H9 (cell line): ENCODE data around the gene STAT2. TPM values are rescaled to one million over a fixed set of nuclear protein-coding genes. Genes with fewer than 3 reads are reported as not detected.

Experiments
- DNase-seq: peaks from one replicate; pipeline ENCODE4 v3.0.0-alpha.2; 2017
- H2AFZ ChIP-seq: one replicate; pipeline ENCODE4 v1.6.1; 2013; ENCODE audit warnings: mild to moderate bottlenecking, low read length, control low read depth, moderate library complexity
- H2AK5ac ChIP-seq: 2 replicates; pipeline ENCODE4 v1.6.1; 2013; ENCODE audit warnings: low read length, control low read depth, mixed read lengths; ENCODE audit not compliant: insufficient read length
- H2BK120ac ChIP-seq: one replicate; pipeline ENCODE4 v1.6.1; 2013; ENCODE audit warnings: low read depth, mild to moderate bottlenecking, low read length, control low read depth, inconsistent platforms; ENCODE audit not compliant: poor library complexity, severe bottlenecking
- H2BK12ac ChIP-seq: 2 replicates; pipeline ENCODE4 v1.6.1; 2013; ENCODE audit warnings: low read length, control low read depth, mixed read lengths, low read depth; ENCODE audit not compliant: insufficient read length
- H2BK15ac ChIP-seq: 2 replicates; pipeline ENCODE4 v1.6.1; 2013; ENCODE audit warnings: low read depth, low read length, control low read depth
- H2BK20ac ChIP-seq: one replicate; pipeline ENCODE4 v1.6.1; 2013; ENCODE audit warnings: low read depth, mild to moderate bottlenecking, low read length, control low read depth, inconsistent platforms; ENCODE audit not compliant: poor library complexity, severe bottlenecking
- H2BK5ac ChIP-seq: 2 replicates; pipeline ENCODE4 v1.6.1; 2013; ENCODE audit warnings: low read length, control low read depth, mixed read lengths; ENCODE audit not compliant: insufficient read length
- H3K14ac ChIP-seq: 2 replicates; pipeline ENCODE4 v1.6.1; 2013; ENCODE audit warnings: low read length, control low read depth; ENCODE audit not compliant: insufficient read depth
- H3K18ac ChIP-seq: 2 replicates; pipeline ENCODE4 v1.6.1; 2013; ENCODE audit warnings: low read depth, mild to moderate bottlenecking, mixed read lengths, low read length, control low read depth; ENCODE audit not compliant: insufficient read length
- H3K23ac ChIP-seq: 2 replicates; pipeline ENCODE4 v1.6.1; 2013; ENCODE audit warnings: low read length, control low read depth, mixed read lengths, low read depth; ENCODE audit not compliant: insufficient read length
- H3K23me2 ChIP-seq: 2 replicates; pipeline ENCODE4 v1.6.1; 2013; ENCODE audit warnings: low read depth, mild to moderate bottlenecking, mixed read lengths, low read length, control low read depth; ENCODE audit not compliant: insufficient read length, poor library complexity, severe bottlenecking
- H3K27ac ChIP-seq: 2 replicates; pipeline ENCODE4 v1.5.1; 2013; ENCODE audit warnings: low read length, control low read depth, mixed read lengths, low read depth; ENCODE audit not compliant: insufficient read length
- H3K27me3 ChIP-seq: 2 replicates; pipeline ENCODE4 v1.6.1; 2013; ENCODE audit warnings: low read length, control low read depth, inconsistent platforms; ENCODE audit not compliant: insufficient read depth
- H3K4ac ChIP-seq: 2 replicates; pipeline ENCODE4 v1.6.1; 2013; ENCODE audit warnings: low read depth, mild to moderate bottlenecking, control low read depth, inconsistent platforms, low read length, moderate library complexity
- H3K4me1 ChIP-seq: 2 replicates; pipeline ENCODE4 v1.6.1; 2013; ENCODE audit warnings: low read length, control low read depth, inconsistent platforms; ENCODE audit not compliant: insufficient read depth
- H3K4me2 ChIP-seq: 2 replicates; pipeline ENCODE4 v1.6.1; 2013; ENCODE audit warnings: low read length, control low read depth, mixed read lengths; ENCODE audit not compliant: insufficient read length, insufficient read depth
- H3K56ac ChIP-seq: 2 replicates; pipeline ENCODE4 v1.6.1; 2013; ENCODE audit warnings: low read depth, mild to moderate bottlenecking, mixed read lengths, low read length, control low read depth; ENCODE audit not compliant: insufficient read length
- H3K79me1 ChIP-seq: 2 replicates; pipeline ENCODE4 v1.6.1; 2013; ENCODE audit warnings: low read depth, mild to moderate bottlenecking, moderate library complexity, low read length, control low read depth, inconsistent platforms; ENCODE audit not compliant: insufficient read depth, poor library complexity, severe bottlenecking
- H3K79me2 ChIP-seq: 2 replicates; pipeline ENCODE4 v1.6.1; 2013; ENCODE audit warnings: low read length, control low read depth, inconsistent platforms; ENCODE audit not compliant: insufficient read depth
- H3K9ac ChIP-seq: 2 replicates; pipeline ENCODE4 v1.6.1; 2013; ENCODE audit warnings: low read length, control low read depth, mixed read lengths; ENCODE audit not compliant: insufficient read length; ENCODE audit errors: extremely low read depth
- H3K9me3 ChIP-seq: one replicate; pipeline ENCODE4 v1.6.1; 2013; ENCODE audit warnings: low read depth, low read length, inconsistent platforms; ENCODE audit not compliant: control insufficient read depth
- H3T11ph ChIP-seq: one replicate; pipeline ENCODE4 v1.6.1; 2013; ENCODE audit warnings: mild to moderate bottlenecking, low read length, control low read depth, inconsistent platforms
- H4K20me1 ChIP-seq: one replicate; pipeline ENCODE4 v1.6.1; 2013; ENCODE audit not compliant: control insufficient read depth, insufficient read length, insufficient read depth
- H4K5ac ChIP-seq: 2 replicates; pipeline ENCODE4 v1.6.1; 2013; ENCODE audit warnings: low read depth, mild to moderate bottlenecking, mixed read lengths, low read length, control low read depth; ENCODE audit not compliant: insufficient read length
- H4K8ac ChIP-seq: replicated peaks from 2 replicates; pipeline ENCODE4 v1.6.1; 2013; ENCODE audit warnings: low read length, control low read depth, mixed read lengths, low read depth; ENCODE audit not compliant: insufficient read length
- H4K91ac ChIP-seq: 2 replicates; pipeline ENCODE4 v1.6.1; 2013; ENCODE audit warnings: low read depth, mild to moderate bottlenecking, moderate library complexity, mixed read lengths, low read length, control low read depth; ENCODE audit not compliant: insufficient read length
- H3K27ac Mint-ChIP-seq, 3 experiments: 2 replicates in 2 of 3; 3 replicates in 1 of 3; pipeline ENCODE4 v1.8.0; 2020 to 2021; ENCODE audit warnings: mixed read lengths in 3 of 3, mild to moderate bottlenecking in 1 of 3, moderate library complexity in 1 of 3
- H3K27me3 Mint-ChIP-seq: 2 replicates; pipeline ENCODE4 v1.8.0; 2021; ENCODE audit warnings: low read depth, mild to moderate bottlenecking, moderate library complexity, mixed read lengths
- H3K36me3 Mint-ChIP-seq, 3 experiments: 2 replicates in 2 of 3; 3 replicates in 1 of 3; pipeline ENCODE4 v1.8.0; 2020 to 2021; ENCODE audit warnings: low read depth in 3 of 3, mixed read lengths in 3 of 3; ENCODE audit not compliant: insufficient read depth in 1 of 3
- H3K4me1 Mint-ChIP-seq, 2 experiments: 2 replicates each; pipeline ENCODE4 v1.8.0; 2020; ENCODE audit warnings: mixed read lengths in 2 of 2
- H3K4me3 Mint-ChIP-seq, 2 experiments: 2 replicates in 1 of 2; 3 replicates in 1 of 2; pipeline ENCODE4 v1.8.0; 2020 to 2021; ENCODE audit warnings: mild to moderate bottlenecking in 2 of 2, mixed read lengths in 2 of 2, moderate library complexity in 1 of 2
- H3K9me3 Mint-ChIP-seq, 2 experiments: 2 replicates in 1 of 2; 3 replicates in 1 of 2; pipeline ENCODE4 v1.8.0; 2020; ENCODE audit warnings: mild to moderate bottlenecking in 2 of 2, mixed read lengths in 2 of 2, moderate library complexity in 1 of 2
- CTCF ChIP-seq: fragments of 200-600 bp; sonication (generic); conservative IDR thresholded peaks from 3 replicates; pipeline ENCODE4 v1.8.0; 2021; ENCODE audit warnings: antibody characterized with exemption, mild to moderate bottlenecking
- WGBS: extraction: QIAGEN DNeasy Blood & Tissue Kit; methylation state at CpG from one replicate; pipeline ENCODE4 v1.1.7; 2013; ENCODE audit warnings: missing lambda C conversion rate, low lambda C conversion rate, mixed read lengths; ENCODE audit not compliant: insufficient read length; ENCODE audit errors: extremely low coverage; 5-methylcytosine and 5-hydroxymethylcytosine counted together
- total RNA-seq: library from RNA; stranded (reverse); gene quantifications from 2 replicates; pipeline ENCODE4 v1.2.1, GENCODE V29; 2021

Gene STAT2
- total RNA-seq, 1 experiment from 2014 or later, result 47.8 TPM

GRCh38 chr12:56334490-56334793 is 25.5 kb downstream of the STAT2 start:
- Histone ChIP-seq H3T11ph (no peak overlapping the region), H4K91ac (no peak overlapping the region), H2BK20ac (no peak overlapping the region), H2AFZ (no peak overlapping the region), H3K9ac (peak overlapping the region; percentile 73), H3K79me2 (no peaks in the 10 kb centered on the region), H3K4me1 (peaks cover 20% of the 10 kb centered on the region), H2BK5ac (no peak overlapping the region), H3K23ac (no peak overlapping the region), H2BK15ac (no peak overlapping the region), H3K23me2 (peaks cover 9% of the 10 kb centered on the region), H3K79me1 (no peaks in the 10 kb centered on the region), H3K18ac (peak overlapping the region; percentile 18), H3K27ac (no peak overlapping the region), H3K56ac (no peak overlapping the region), H2AK5ac (no peak overlapping the region), H3K27me3 (no peaks in the 10 kb centered on the region), H3K4me2 (peak overlapping the region; percentile 68), H3K9me3 (no peaks in the 10 kb centered on the region), H4K20me1 (no peaks in the 10 kb centered on the region), H3K4ac (no peak overlapping the region), H3K14ac (no peak overlapping the region; the same call in 1 of the 2 replicates), H4K5ac (no peak overlapping the region), H2BK120ac (no peak overlapping the region), H2BK12ac (no peak overlapping the region), H4K8ac (no peak overlapping the region)
- Mint-ChIP-seq H3K27ac (peak overlapping the region; percentile 99), H3K4me1 (peaks cover 41% of the 10 kb centered on the region in 2 experiments), H3K36me3 (peaks cover 0 to 4% (median 3%) of the 10 kb centered on the region in 3 experiments; a peak in 2 of 7 replicates), H3K9me3 (no peaks in the 10 kb centered on the region), H3K27me3 (peaks cover 7% of the 10 kb centered on the region), H3K4me3 (peak overlapping the region; percentile 82 to 91)
- no peak for DNase-seq
- TF ChIP-seq CTCF, result no peak
- WGBS, result no CpG with 5 or more reads among the region's 6 CpGs
